HepG2 (cell line): ENCODE data around the gene FAT1. TPM values are rescaled to one million over a fixed set of nuclear protein-coding genes. Genes with fewer than 3 reads are reported as not detected.

Experiments
- AGO1 ChIP-seq: fragments of 200-400 bp; formaldehyde crosslinking; IDR thresholded peaks from 2 replicates; pipeline ENCODE4 v1.6.1; 2017; ENCODE audit warnings: mild to moderate bottlenecking, low read depth, low read length, moderate library complexity; ENCODE audit not compliant: poor library complexity, severe bottlenecking
- GPBP1L1 ChIP-seq: sonication (generic); formaldehyde crosslinking; IDR thresholded peaks from 2 replicates; pipeline ENCODE4 v1.5.0; 2020; ENCODE audit warnings: mild to moderate bottlenecking, missing genetic modification reagents
- ZNF318 ChIP-seq: sonication (generic); formaldehyde crosslinking; IDR thresholded peaks from 2 replicates; pipeline ENCODE4 v1.4.0; 2020; ENCODE audit warnings: mild to moderate bottlenecking, missing genetic modification reagents
- polyA plus RNA-seq, 8 experiments: library from polyadenylated mRNA; depleted of rRNA in 3 of 8; stranded (reverse) in 7 of 8; unstranded in 1 of 8; fragments of >200 nt; fragmentation: Illumina TruSeq in 4 of 8; extraction: Trizol in 4 of 8; gene quantifications; 2 replicates each; pipeline versions ENCODE4 v1.2.1 to v1.2.3, GENCODE V29; 2011 to 2016; ENCODE audit warnings: low read depth in 4 of 8, missing spikeins in 1 of 8, mixed read lengths in 1 of 8; ENCODE audit not compliant: insufficient read depth in 1 of 8
- total RNA-seq, 5 experiments: library from RNA; depleted of rRNA; stranded (reverse); fragments of >200 nt; fragmentation: Illumina TruSeq; extraction: Trizol; gene quantifications; 2 replicates each; pipeline ENCODE4 v1.2.3, GENCODE V29; 2016; ENCODE audit warnings: low read depth in 1 of 5

The FAT1 gene
- total and polyA plus RNA-seq, 2 of the 13 experiments (the other 11 are each of a cell fraction or from before 2014, with no cell fraction given), result 185 to 216 TPM

- TF ChIP-seq ZNF318 (no peak), GPBP1L1 (CRISPR knock-in tag) (no peak), AGO1 (no peak)
- TF ChIP-seq, all 625 proteins: peak for 0
Observed at GRCh38 chr4:186642530-186642929, 81.1 kb downstream of the FAT1 start (continued).
